WTC11 (cell line): Measurements from ENCODE around the gene BNC2. TPM values are rescaled to one million over a fixed set of nuclear protein-coding genes. Genes with fewer than 3 reads are reported as not detected.

Experiments used
- ATAC-seq: fragments of 200-7000 bp; cut with Tn5 transposase; 2 replicates; pipeline ENCODE4 v1.10.0; 2021; ENCODE audit warnings: mild to moderate bottlenecking, moderate library complexity
- CTCF ChIA-PET: fragments of 300-600 bp; sonication (Branson Sonifier 250); formaldehyde crosslinking; loops from one replicate; lab custom pipeline; 2021; ENCODE audit warnings: antibody characterized with exemption; lab: Charles Lee
- POLR2A ChIA-PET: fragments of 350-600 bp; sonication (Branson Sonifier 250); formaldehyde crosslinking; loops from one replicate; lab custom pipeline; 2021; ENCODE audit warnings: antibody characterized with exemption; lab: Charles Lee
- DNase-seq: peaks from one replicate; pipeline ENCODE4 v3.0.0; 2021; ENCODE audit warnings: low spot score
- H3K27ac Mint-ChIP-seq: 2 replicates; pipeline ENCODE4 v1.8.0; 2021; ENCODE audit warnings: mixed read lengths
- H3K27me3 Mint-ChIP-seq: 2 replicates; pipeline ENCODE4 v1.8.0; 2021; ENCODE audit warnings: low read depth, mild to moderate bottlenecking, moderate library complexity, mixed read lengths
- H3K36me3 Mint-ChIP-seq: 2 replicates; pipeline ENCODE4 v1.8.0; 2021; ENCODE audit warnings: mixed read lengths
- H3K4me1 Mint-ChIP-seq: 2 replicates; pipeline ENCODE4 v1.8.0; 2022; ENCODE audit warnings: mixed read lengths
- H3K4me3 Mint-ChIP-seq: 2 replicates; pipeline ENCODE4 v1.8.0; 2021; ENCODE audit warnings: mild to moderate bottlenecking, moderate library complexity, mixed read lengths
- H3K9me3 Mint-ChIP-seq: 2 replicates; pipeline ENCODE4 v1.8.0; 2021; ENCODE audit warnings: mixed read lengths
- FOXP1 ChIP-seq: sonication (generic); formaldehyde crosslinking; IDR thresholded peaks from 2 replicates; pipeline ENCODE4 v1.8.0; 2022; ENCODE audit warnings: missing genetic modification reagents, mild to moderate bottlenecking, moderate library complexity, borderline replicate concordance
- GTF2I ChIP-seq: fragments of 250-450 bp; sonication (Bioruptor Pico); conservative IDR thresholded peaks from 2 replicates; pipeline ENCODE4 v1.4.0; 2021; ENCODE audit warnings: mild to moderate bottlenecking
- KAT7 ChIP-seq: sonication (generic); formaldehyde crosslinking; IDR thresholded peaks from 2 replicates; pipeline ENCODE4 v1.8.1; 2023; ENCODE audit warnings: missing genetic modification reagents, mild to moderate bottlenecking, borderline replicate concordance
- OVOL2 ChIP-seq: fragments of 250-450 bp; sonication (Bioruptor Pico); IDR thresholded peaks from 2 replicates; pipeline ENCODE4 v1.9.0; 2021; ENCODE audit warnings: mild to moderate bottlenecking, borderline replicate concordance
- TEAD1 ChIP-seq: sonication (generic); formaldehyde crosslinking; IDR thresholded peaks from 2 replicates; pipeline ENCODE4 v1.8.0; 2022; ENCODE audit warnings: mild to moderate bottlenecking, missing genetic modification reagents
- TP53 ChIP-seq: sonication (generic); formaldehyde crosslinking; IDR thresholded peaks from 2 replicates; pipeline ENCODE4 v1.8.1; 2023; ENCODE audit warnings: mild to moderate bottlenecking, missing genetic modification reagents
- ZBTB21 ChIP-seq: sonication (generic); formaldehyde crosslinking; IDR thresholded peaks from 2 replicates; pipeline ENCODE4 v1.8.1; 2023; ENCODE audit warnings: mild to moderate bottlenecking, missing genetic modification reagents, borderline replicate concordance
- total RNA-seq: library from RNA; stranded (reverse); gene quantifications from 3 replicates; pipeline ENCODE4 v1.2.3, GENCODE V29; 2021
- TF ChIP-seq, protein P1 (sequence below): fragments of 250-450 bp; sonication (Bioruptor Pico); IDR thresholded peaks from 2 replicates; pipeline ENCODE4 v1.9.0; 2021; ENCODE audit warnings: mild to moderate bottlenecking
- TF ChIP-seq, protein P2 (sequence below): fragments of 200-600 bp; IDR thresholded peaks from 2 replicates; pipeline ENCODE4 v1.8.0; 2022; ENCODE audit warnings: antibody characterized with exemption
- TF ChIP-seq, protein P3 (sequence below): sonication (generic); formaldehyde crosslinking; IDR thresholded peaks from 2 replicates; pipeline ENCODE4 v1.8.1; 2023; ENCODE audit warnings: mild to moderate bottlenecking, missing genetic modification reagents, moderate library complexity
- TF ChIP-seq, protein P4 (sequence below): sonication (generic); formaldehyde crosslinking; IDR thresholded peaks from 2 replicates; pipeline ENCODE4 v1.8.0; 2022; ENCODE audit warnings: missing genetic modification reagents
- TF ChIP-seq, protein P5 (sequence below): sonication (generic); formaldehyde crosslinking; IDR thresholded peaks from 2 replicates; pipeline ENCODE4 v1.8.1; 2023; ENCODE audit warnings: mild to moderate bottlenecking, missing genetic modification reagents
- TF ChIP-seq, protein P6 (sequence below): sonication (generic); formaldehyde crosslinking; IDR thresholded peaks from 2 replicates; pipeline ENCODE4 v1.8.1; 2023; ENCODE audit warnings: mild to moderate bottlenecking, missing genetic modification reagents, borderline replicate concordance
- TF ChIP-seq, protein P7 (sequence below): sonication (generic); formaldehyde crosslinking; IDR thresholded peaks from 2 replicates; pipeline ENCODE4 v1.8.1; 2023; ENCODE audit warnings: mild to moderate bottlenecking, missing genetic modification reagents

Gene BNC2
- total RNA-seq, 1 experiment from 2014 or later = 33.3 TPM

DNA sequence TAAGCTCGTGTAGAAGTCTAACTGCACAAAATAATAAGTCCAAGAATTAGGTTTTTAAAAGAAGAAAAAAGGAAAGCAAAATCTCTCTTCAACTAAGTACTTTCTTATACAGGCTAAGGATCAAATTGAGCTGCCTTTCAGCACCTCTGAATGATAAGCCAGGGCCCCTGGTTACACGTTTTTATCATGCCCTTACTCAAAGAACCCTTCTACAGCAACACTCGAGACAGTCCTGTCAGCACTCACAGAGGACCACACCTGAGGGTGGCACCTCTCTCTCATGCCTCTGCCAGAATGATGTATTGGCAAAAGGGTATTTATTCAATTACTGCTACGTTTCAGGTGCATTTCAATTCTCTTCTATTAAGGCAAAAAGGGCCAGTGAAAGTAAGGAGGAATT is 150.5 kb downstream of the BNC2 start:
- no peaks in the 10 kb centered on the region for H3K9me3 Mint-ChIP-seq
- ChIA-PET POLR2A (no interaction called here), CTCF (interaction anchor here (0.9 to 1.0 kb wide), 2 partner anchors 10 to 11 kb away, joined by 3 read pairs; no protein-coding TSS in a partner anchor)
- H3K27ac Mint-ChIP-seq = 0 out of 2 replicates have a peak overlapping the region, but pooled peaks have one; percentile 48
- no peak for DNase-seq
- no peak for ATAC-seq
- H3K36me3 Mint-ChIP-seq = no peaks in the 10 kb centered on the region
- H3K27me3 Mint-ChIP-seq = no peaks in the 10 kb centered on the region
- H3K4me1 Mint-ChIP-seq = peaks cover 74% of the 10 kb centered on the region
- TF ChIP-seq, protein P1, sequence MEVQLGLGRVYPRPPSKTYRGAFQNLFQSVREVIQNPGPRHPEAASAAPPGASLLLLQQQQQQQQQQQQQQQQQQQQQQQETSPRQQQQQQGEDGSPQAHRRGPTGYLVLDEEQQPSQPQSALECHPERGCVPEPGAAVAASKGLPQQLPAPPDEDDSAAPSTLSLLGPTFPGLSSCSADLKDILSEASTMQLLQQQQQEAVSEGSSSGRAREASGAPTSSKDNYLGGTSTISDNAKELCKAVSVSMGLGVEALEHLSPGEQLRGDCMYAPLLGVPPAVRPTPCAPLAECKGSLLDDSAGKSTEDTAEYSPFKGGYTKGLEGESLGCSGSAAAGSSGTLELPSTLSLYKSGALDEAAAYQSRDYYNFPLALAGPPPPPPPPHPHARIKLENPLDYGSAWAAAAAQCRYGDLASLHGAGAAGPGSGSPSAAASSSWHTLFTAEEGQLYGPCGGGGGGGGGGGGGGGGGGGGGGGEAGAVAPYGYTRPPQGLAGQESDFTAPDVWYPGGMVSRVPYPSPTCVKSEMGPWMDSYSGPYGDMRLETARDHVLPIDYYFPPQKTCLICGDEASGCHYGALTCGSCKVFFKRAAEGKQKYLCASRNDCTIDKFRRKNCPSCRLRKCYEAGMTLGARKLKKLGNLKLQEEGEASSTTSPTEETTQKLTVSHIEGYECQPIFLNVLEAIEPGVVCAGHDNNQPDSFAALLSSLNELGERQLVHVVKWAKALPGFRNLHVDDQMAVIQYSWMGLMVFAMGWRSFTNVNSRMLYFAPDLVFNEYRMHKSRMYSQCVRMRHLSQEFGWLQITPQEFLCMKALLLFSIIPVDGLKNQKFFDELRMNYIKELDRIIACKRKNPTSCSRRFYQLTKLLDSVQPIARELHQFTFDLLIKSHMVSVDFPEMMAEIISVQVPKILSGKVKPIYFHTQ (CRISPR knock-in tag) = no peak
- TF ChIP-seq ZBTB21 (no peak), KAT7 (CRISPR knock-in tag) (no peak), FOXP1 (CRISPR knock-in tag) (no peak), TEAD1 (CRISPR knock-in tag) (no peak)
- TF ChIP-seq, protein P2, sequence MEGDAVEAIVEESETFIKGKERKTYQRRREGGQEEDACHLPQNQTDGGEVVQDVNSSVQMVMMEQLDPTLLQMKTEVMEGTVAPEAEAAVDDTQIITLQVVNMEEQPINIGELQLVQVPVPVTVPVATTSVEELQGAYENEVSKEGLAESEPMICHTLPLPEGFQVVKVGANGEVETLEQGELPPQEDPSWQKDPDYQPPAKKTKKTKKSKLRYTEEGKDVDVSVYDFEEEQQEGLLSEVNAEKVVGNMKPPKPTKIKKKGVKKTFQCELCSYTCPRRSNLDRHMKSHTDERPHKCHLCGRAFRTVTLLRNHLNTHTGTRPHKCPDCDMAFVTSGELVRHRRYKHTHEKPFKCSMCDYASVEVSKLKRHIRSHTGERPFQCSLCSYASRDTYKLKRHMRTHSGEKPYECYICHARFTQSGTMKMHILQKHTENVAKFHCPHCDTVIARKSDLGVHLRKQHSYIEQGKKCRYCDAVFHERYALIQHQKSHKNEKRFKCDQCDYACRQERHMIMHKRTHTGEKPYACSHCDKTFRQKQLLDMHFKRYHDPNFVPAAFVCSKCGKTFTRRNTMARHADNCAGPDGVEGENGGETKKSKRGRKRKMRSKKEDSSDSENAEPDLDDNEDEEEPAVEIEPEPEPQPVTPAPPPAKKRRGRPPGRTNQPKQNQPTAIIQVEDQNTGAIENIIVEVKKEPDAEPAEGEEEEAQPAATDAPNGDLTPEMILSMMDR = no peak
- TF ChIP-seq, protein P3, sequence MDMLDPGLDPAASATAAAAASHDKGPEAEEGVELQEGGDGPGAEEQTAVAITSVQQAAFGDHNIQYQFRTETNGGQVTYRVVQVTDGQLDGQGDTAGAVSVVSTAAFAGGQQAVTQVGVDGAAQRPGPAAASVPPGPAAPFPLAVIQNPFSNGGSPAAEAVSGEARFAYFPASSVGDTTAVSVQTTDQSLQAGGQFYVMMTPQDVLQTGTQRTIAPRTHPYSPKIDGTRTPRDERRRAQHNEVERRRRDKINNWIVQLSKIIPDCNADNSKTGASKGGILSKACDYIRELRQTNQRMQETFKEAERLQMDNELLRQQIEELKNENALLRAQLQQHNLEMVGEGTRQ (CRISPR knock-in tag) = no peak
- TF ChIP-seq, protein P4, sequence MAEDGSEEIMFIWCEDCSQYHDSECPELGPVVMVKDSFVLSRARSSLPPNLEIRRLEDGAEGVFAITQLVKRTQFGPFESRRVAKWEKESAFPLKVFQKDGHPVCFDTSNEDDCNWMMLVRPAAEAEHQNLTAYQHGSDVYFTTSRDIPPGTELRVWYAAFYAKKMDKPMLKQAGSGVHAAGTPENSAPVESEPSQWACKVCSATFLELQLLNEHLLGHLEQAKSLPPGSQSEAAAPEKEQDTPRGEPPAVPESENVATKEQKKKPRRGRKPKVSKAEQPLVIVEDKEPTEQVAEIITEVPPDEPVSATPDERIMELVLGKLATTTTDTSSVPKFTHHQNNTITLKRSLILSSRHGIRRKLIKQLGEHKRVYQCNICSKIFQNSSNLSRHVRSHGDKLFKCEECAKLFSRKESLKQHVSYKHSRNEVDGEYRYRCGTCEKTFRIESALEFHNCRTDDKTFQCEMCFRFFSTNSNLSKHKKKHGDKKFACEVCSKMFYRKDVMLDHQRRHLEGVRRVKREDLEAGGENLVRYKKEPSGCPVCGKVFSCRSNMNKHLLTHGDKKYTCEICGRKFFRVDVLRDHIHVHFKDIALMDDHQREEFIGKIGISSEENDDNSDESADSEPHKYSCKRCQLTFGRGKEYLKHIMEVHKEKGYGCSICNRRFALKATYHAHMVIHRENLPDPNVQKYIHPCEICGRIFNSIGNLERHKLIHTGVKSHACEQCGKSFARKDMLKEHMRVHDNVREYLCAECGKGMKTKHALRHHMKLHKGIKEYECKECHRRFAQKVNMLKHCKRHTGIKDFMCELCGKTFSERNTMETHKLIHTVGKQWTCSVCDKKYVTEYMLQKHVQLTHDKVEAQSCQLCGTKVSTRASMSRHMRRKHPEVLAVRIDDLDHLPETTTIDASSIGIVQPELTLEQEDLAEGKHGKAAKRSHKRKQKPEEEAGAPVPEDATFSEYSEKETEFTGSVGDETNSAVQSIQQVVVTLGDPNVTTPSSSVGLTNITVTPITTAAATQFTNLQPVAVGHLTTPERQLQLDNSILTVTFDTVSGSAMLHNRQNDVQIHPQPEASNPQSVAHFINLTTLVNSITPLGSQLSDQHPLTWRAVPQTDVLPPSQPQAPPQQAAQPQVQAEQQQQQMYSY (CRISPR knock-in tag) = no peak
- TF ChIP-seq, protein P5, sequence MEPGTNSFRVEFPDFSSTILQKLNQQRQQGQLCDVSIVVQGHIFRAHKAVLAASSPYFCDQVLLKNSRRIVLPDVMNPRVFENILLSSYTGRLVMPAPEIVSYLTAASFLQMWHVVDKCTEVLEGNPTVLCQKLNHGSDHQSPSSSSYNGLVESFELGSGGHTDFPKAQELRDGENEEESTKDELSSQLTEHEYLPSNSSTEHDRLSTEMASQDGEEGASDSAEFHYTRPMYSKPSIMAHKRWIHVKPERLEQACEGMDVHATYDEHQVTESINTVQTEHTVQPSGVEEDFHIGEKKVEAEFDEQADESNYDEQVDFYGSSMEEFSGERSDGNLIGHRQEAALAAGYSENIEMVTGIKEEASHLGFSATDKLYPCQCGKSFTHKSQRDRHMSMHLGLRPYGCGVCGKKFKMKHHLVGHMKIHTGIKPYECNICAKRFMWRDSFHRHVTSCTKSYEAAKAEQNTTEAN (CRISPR knock-in tag) = no peak
- no peak overlapping the region for H3K4me3 Mint-ChIP-seq

DNA sequence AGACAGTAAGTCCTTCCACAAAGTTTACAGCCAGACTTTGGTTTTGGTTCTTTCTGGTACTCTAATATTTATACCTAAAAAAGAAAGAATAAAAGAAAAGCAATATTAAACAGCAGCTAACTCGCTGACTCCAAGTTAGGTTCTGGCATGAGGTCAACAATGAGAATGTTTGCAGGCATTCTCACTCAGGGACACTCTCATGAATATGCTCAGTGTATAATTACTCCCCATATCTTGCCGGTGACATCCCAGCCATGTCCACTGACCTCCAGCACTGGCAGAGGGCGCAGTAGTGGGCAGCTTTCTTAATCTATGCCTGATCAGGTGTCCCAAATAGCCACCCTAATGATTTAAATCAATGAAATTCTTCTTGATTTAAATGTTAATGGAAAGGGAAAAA is 151.5 kb downstream of the BNC2 start:
- Mint-ChIP-seq H3K9me3 (no peaks in the 10 kb centered on the region), H3K4me3 (no peak overlapping the region), H3K4me1 (peaks cover 79% of the 10 kb centered on the region), H3K27me3 (no peaks in the 10 kb centered on the region), H3K36me3 (no peaks in the 10 kb centered on the region), H3K27ac (no peak overlapping the region)
- no peak for DNase-seq
- ATAC-seq = peak; percentile 46
- ChIA-PET POLR2A (no interaction called here), CTCF (no interaction called here)
- TF ChIP-seq, protein P6, sequence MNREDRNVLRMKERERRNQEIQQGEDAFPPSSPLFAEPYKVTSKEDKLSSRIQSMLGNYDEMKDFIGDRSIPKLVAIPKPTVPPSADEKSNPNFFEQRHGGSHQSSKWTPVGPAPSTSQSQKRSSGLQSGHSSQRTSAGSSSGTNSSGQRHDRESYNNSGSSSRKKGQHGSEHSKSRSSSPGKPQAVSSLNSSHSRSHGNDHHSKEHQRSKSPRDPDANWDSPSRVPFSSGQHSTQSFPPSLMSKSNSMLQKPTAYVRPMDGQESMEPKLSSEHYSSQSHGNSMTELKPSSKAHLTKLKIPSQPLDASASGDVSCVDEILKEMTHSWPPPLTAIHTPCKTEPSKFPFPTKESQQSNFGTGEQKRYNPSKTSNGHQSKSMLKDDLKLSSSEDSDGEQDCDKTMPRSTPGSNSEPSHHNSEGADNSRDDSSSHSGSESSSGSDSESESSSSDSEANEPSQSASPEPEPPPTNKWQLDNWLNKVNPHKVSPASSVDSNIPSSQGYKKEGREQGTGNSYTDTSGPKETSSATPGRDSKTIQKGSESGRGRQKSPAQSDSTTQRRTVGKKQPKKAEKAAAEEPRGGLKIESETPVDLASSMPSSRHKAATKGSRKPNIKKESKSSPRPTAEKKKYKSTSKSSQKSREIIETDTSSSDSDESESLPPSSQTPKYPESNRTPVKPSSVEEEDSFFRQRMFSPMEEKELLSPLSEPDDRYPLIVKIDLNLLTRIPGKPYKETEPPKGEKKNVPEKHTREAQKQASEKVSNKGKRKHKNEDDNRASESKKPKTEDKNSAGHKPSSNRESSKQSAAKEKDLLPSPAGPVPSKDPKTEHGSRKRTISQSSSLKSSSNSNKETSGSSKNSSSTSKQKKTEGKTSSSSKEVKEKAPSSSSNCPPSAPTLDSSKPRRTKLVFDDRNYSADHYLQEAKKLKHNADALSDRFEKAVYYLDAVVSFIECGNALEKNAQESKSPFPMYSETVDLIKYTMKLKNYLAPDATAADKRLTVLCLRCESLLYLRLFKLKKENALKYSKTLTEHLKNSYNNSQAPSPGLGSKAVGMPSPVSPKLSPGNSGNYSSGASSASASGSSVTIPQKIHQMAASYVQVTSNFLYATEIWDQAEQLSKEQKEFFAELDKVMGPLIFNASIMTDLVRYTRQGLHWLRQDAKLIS (CRISPR knock-in tag) = no peak
- TF ChIP-seq GTF2I (CRISPR knock-in tag) = no peak
- no peak for TF ChIP-seq OVOL2 (CRISPR knock-in tag)
- no peak for TF ChIP-seq TP53
- TF ChIP-seq, protein P7, sequence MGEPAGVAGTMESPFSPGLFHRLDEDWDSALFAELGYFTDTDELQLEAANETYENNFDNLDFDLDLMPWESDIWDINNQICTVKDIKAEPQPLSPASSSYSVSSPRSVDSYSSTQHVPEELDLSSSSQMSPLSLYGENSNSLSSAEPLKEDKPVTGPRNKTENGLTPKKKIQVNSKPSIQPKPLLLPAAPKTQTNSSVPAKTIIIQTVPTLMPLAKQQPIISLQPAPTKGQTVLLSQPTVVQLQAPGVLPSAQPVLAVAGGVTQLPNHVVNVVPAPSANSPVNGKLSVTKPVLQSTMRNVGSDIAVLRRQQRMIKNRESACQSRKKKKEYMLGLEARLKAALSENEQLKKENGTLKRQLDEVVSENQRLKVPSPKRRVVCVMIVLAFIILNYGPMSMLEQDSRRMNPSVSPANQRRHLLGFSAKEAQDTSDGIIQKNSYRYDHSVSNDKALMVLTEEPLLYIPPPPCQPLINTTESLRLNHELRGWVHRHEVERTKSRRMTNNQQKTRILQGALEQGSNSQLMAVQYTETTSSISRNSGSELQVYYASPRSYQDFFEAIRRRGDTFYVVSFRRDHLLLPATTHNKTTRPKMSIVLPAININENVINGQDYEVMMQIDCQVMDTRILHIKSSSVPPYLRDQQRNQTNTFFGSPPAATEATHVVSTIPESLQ (CRISPR knock-in tag) = no peak
